ENCODE results near the gene DMTF1.
"Not testable (repeated sequence)": the region's sequence is repeated elsewhere in the genome, so short reads cannot be mapped to it uniquely, and the experiment has no call there.

DMTF1 gene

GRCh38 chr7:87225696-87226095 lies 73.4 kb downstream of the DMTF1 start:
- DNase-seq: no peak

- DNase-seq: no peak
Observed at GRCh38 chr7:87226495-87226894, 74.2 kb downstream of the DMTF1 start.

DNA sequence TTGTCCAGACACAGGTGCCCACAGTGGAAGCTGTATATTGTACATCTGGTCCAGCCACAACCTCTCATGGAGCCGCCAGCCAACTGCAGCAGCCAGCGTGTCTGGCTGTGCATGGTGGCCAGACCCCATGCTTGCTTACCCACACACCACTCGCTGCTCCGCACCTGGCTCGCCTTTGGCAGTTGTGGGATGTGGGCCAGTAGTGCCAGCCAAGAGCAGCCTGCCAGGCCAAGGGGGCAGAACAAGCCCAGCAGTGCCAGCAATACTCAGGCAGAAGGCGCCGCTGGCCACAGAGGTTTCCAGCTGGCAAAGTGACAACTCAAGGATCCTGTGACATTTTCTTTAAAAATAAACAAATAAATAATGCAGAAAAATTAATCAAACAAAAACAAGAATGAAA lies 79.0 kb downstream of the DMTF1 start:
- no peak for DNase-seq

DNA sequence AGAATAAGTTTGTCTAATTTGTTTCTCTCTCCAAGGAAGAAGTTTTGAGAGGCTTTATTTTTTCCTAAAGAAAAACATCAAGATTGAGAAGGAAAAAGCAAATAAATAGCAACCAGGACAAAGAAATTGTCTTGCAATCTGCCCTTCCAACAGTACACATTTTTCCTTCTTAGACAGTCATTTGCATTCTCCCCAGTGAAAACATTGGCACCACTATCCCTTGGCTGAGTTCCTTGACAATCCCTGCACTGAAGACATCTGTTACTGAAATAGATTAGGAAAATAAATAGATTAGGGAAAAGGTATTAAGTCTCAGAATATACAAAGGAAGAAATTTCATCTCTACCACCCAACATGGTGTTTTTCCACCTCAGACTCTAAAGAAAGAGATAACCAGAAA lies 79.5 kb downstream of the DMTF1 start:
- no peak for DNase-seq

DNA sequence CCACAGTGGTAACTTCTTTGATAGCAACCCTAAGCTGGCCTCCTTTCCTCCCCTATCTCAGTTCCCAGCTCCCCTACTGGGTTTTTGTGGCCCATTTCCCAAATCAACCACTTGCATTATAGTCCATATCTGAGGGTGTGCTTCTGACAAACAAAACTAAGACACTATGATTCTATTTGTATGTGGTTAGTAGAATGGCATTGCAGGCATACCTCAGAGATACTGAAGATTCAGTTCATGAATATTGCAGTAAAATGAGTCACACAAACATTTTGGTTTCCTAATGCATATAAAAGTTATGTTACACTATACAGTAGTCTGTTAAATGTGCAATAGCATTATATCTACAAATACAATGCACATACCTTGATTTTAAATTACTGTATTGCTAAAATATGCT lies 82.7 kb downstream of the DMTF1 start:
- DNase-seq: no peak

GRCh38 chr7:87238464-87239051 lies 86.3 kb downstream of the DMTF1 start:
- not testable (repeated sequence) for DNase-seq

DNA sequence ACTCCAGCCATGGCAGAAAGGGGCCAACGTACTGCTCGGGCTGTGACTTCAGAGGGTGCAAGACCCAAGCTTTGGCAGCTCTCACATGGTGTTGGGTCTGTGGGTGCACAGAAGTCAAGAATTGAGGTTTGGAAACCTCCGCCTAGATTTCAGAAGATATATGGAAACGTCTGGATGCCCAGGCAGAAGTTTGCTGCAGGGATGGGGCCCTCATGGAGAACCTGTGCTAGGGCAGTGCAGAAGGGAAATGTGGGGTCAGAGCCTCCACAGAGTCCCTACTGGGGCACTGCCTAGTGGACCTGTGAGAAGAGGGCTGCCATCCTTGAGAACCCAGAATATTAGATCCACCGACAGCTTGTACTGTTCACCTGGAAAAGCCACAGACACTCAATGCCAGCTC lies 93.4 kb downstream of the DMTF1 start:
- DNase-seq: not testable (repeated sequence)

Measured in stimulated activated naive CD4-positive, alpha-beta T cell (primary cell).